Endothelial cell of umbilical vein (primary cell): ENCODE measurements around the gene MED29.

Experiments used
- CTCF ChIP-seq, 2 donors: IDR thresholded peaks; 1 replicate in 1 of 2; 2 replicates in 1 of 2; pipeline ENCODE4 v1.5.1; 2011; ENCODE audit warnings: low read length in 2 of 2, mild to moderate bottlenecking in 2 of 2, moderate library complexity in 2 of 2, control low read depth in 1 of 2, inconsistent platforms in 1 of 2, low read depth in 1 of 2; ENCODE audit not compliant: insufficient read depth in 1 of 2; ENCODE audit errors: extremely low read depth in 1 of 2
- GATA2 ChIP-seq: IDR thresholded peaks from 2 replicates; pipeline ENCODE4 v1.7.0; 2011; ENCODE audit warnings: low read depth, mild to moderate bottlenecking, moderate library complexity, mixed read lengths, low read length; ENCODE audit not compliant: insufficient read length, insufficient read depth

- no peak for TF ChIP-seq GATA2
- TF ChIP-seq CTCF (IDR thresholded peaks at IDR 0.05; ENCODE audit: extremely low read depth in 1 of 2, insufficient read depth in 1 of 2, low read depth in 1 of 2, low read length in 2 of 2): no peak
Observed at GRCh38 chr19:39352381-39353255, 38.6 kb upstream of the MED29 start.
